Activated naive CD8-positive, alpha-beta T cell treated with anti-CD3 and anti-CD28 coated beads, Interleukin-2, amount 50 U/mL, for 24 hours (primary cell): ENCODE results near the gene DAB2IP.

Experiments used
- ATAC-seq: fragments of 150-1000 bp; cut with Tn5 transposase; one replicate; pipeline ENCODE4 v1.10.0; 2021
- DNase-seq: peaks from one replicate; pipeline ENCODE4 v3.0.0; 2021
- H3K27ac Mint-ChIP-seq: one replicate; pipeline ENCODE4 v1.8.0; 2021; ENCODE audit warnings: mild to moderate bottlenecking, mixed read lengths
- H3K27me3 Mint-ChIP-seq: one replicate; pipeline ENCODE4 v1.8.0; 2021; ENCODE audit warnings: mixed read lengths
- H3K36me3 Mint-ChIP-seq: one replicate; pipeline ENCODE4 v1.8.0; 2021; ENCODE audit warnings: low read depth, mixed read lengths
- H3K4me1 Mint-ChIP-seq: one replicate; pipeline ENCODE4 v1.8.0; 2021; ENCODE audit warnings: mixed read lengths
- H3K4me3 Mint-ChIP-seq: one replicate; pipeline ENCODE4 v1.8.0; 2021; ENCODE audit warnings: mild to moderate bottlenecking, moderate library complexity, mixed read lengths
- H3K9me3 Mint-ChIP-seq: one replicate; pipeline ENCODE4 v1.8.0; 2021; ENCODE audit warnings: mixed read lengths

The DAB2IP gene

DNA sequence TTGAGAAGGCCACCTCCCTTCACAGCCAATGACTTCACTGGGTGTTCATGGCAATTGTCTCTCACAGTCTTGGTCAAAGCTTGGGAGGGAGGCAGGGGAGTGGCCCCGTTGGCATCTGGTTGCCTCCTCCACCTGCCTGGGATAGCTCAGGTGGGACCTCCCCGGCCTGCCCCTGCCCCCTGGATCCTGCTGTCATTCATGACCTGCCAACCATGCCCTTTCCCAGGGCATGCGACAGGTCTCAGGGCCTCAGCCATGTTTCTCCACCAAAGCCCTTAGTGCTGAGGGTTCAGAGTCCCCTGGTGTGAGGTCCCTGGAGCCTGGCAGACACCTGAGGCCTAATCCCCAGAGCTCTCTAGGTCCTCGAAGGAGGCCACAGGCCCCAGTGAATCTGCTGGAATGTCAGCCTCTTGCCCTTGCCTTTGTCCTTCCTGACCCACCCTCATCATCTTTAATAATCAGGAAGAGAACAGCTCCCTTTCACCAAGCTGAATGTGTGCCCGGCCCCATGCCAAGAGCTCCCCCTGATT is 5.6 kb downstream of the DAB2IP start:
- peaks cover 5% of the 10 kb centered on the region for H3K4me1 Mint-ChIP-seq
- peaks cover 53% of the 10 kb centered on the region for H3K27me3 Mint-ChIP-seq
- no peaks in the 10 kb centered on the region for H3K9me3 Mint-ChIP-seq
- H3K4me3 Mint-ChIP-seq = no peak overlapping the region
- H3K36me3 Mint-ChIP-seq = no peaks in the 10 kb centered on the region
- ATAC-seq (no peak), DNase-seq (no peak)
- no peak overlapping the region for H3K27ac Mint-ChIP-seq

- H3K4me1 Mint-ChIP-seq = no peaks in the 10 kb centered on the region
- no peak overlapping the region for H3K4me3 Mint-ChIP-seq
- no peak for DNase-seq
- no peak overlapping the region for H3K27ac Mint-ChIP-seq
- ATAC-seq = no peak
- no peaks in the 10 kb centered on the region for H3K36me3 Mint-ChIP-seq
- no peaks in the 10 kb centered on the region for H3K9me3 Mint-ChIP-seq
- peaks cover 50% of the 10 kb centered on the region for H3K27me3 Mint-ChIP-seq
Measured at GRCh38 chr9:121658166-121658565, 6.7 kb downstream of the DAB2IP start.

- DNase-seq (no peak), ATAC-seq (no peak)
- Mint-ChIP-seq H3K36me3 (no peaks in the 10 kb centered on the region), H3K4me1 (no peaks in the 10 kb centered on the region), H3K9me3 (no peaks in the 10 kb centered on the region), H3K27me3 (peaks cover 49% of the 10 kb centered on the region), H3K4me3 (no peak overlapping the region), H3K27ac (no peak overlapping the region)
Measured at GRCh38 chr9:121658591-121658990, 7.2 kb downstream of the DAB2IP start.

GRCh38 chr9:121660367-121660766 is 8.9 kb downstream of the DAB2IP start:
- H3K9me3 Mint-ChIP-seq = no peaks in the 10 kb centered on the region

DNA sequence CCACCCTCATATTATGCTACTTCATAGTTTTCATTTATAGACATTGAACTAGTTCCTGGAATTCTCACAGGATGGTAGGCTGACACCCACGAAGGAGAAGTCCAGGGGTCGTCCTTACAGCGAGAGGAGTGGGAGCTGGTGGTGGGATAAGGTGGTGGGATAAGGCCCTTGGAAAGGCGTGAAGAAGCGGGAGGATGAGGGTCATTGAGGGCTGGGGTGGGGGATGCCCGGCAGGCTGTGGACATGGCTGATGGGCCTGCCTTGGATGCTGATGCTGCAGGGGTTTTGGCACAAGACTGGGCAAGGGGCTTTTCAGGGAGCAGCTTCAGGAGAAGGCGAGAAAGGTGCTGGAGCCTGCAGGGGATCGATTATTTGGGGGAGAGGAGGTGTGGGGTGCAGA is 9.4 kb downstream of the DAB2IP start:
- H3K27ac Mint-ChIP-seq = no peak overlapping the region
- H3K4me1 Mint-ChIP-seq = no peaks in the 10 kb centered on the region
- ATAC-seq (no peak), DNase-seq (no peak)
- H3K27me3 Mint-ChIP-seq = peaks cover 35% of the 10 kb centered on the region
- no peaks in the 10 kb centered on the region for H3K36me3 Mint-ChIP-seq
- H3K9me3 Mint-ChIP-seq = no peaks in the 10 kb centered on the region
- H3K4me3 Mint-ChIP-seq = no peak overlapping the region

More at GRCh38 chr9:121660367-121660766, 8.9 kb downstream of the DAB2IP start:
- peaks cover 37% of the 10 kb centered on the region for H3K27me3 Mint-ChIP-seq
- H3K27ac Mint-ChIP-seq = no peak overlapping the region
- no peaks in the 10 kb centered on the region for H3K4me1 Mint-ChIP-seq
- no peak overlapping the region for H3K4me3 Mint-ChIP-seq
- ATAC-seq (no peak), DNase-seq (no peak)
- no peaks in the 10 kb centered on the region for H3K36me3 Mint-ChIP-seq

DNA sequence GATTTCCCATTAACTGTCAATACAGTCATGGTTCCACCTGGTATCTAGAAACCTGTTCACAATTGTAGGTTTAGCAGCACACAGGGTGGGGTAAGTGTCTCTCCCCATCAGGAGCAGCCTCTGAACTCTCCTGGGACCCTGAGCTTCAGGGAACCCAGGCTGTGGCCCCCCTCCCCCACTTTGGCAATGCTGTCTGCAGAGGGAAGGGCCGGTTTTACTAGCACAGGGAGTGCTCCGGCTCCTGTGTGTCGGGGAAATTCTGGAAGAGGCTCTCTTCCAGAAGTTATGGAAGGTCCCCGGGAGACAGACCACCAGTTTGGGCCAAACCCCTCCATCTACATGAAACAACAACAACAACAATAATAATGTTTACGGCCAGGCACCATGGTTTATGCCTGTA is 9.9 kb downstream of the DAB2IP start:
- Mint-ChIP-seq H3K27ac (no peak overlapping the region), H3K9me3 (no peaks in the 10 kb centered on the region), H3K4me3 (no peak overlapping the region), H3K36me3 (no peaks in the 10 kb centered on the region), H3K4me1 (no peaks in the 10 kb centered on the region), H3K27me3 (peaks cover 33% of the 10 kb centered on the region)
- ATAC-seq (no peak), DNase-seq (no peak)

GRCh38 chr9:121662359-121662758 is 10.9 kb downstream of the DAB2IP start:
- no peak overlapping the region for H3K4me3 Mint-ChIP-seq
- peaks cover 33% of the 10 kb centered on the region for H3K27me3 Mint-ChIP-seq
- no peaks in the 10 kb centered on the region for H3K4me1 Mint-ChIP-seq
- ATAC-seq (no peak), DNase-seq (no peak)
- H3K36me3 Mint-ChIP-seq = no peaks in the 10 kb centered on the region
- no peaks in the 10 kb centered on the region for H3K9me3 Mint-ChIP-seq
- no peak overlapping the region for H3K27ac Mint-ChIP-seq

DNA sequence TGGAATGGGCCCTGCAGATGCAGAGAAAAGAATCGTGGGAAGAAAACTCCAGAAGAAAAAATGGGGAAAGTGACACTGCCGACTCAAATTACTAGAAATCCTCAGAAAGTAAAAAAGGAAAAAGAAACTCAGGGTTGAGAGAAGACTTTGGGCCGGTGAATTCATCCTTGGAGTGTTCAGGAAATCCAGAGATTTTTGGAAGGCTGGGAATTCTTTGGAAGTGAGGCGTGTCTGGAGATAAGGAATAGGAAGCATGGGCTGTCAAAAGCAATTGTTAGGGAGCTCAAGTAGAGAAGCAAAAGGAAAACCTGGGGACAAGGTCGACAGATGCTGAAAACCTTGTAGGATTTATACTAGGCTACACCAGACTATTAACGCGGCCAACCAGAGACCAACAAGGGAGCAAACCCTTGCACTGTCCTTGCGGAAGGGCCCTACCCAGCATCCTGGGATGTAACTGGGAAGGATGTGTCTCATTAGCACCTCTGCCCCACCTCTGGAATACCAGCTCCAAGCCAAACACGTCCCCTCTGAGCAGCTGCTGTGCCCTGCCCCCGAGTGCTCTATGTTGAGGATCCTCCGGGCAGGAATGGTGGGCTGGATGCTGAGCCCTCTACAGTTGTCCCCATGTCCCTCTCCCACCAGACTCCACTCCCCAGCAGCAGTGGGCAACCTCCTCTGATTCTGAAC is 11.6 kb downstream of the DAB2IP start:
- H3K4me3 Mint-ChIP-seq = no peak overlapping the region
- no peaks in the 10 kb centered on the region for H3K4me1 Mint-ChIP-seq
- peaks cover 36% of the 10 kb centered on the region for H3K27me3 Mint-ChIP-seq
- DNase-seq (no peak), ATAC-seq (no peak)
- no peaks in the 10 kb centered on the region for H3K36me3 Mint-ChIP-seq
- no peak overlapping the region for H3K27ac Mint-ChIP-seq
- H3K9me3 Mint-ChIP-seq = no peaks in the 10 kb centered on the region

- DNase-seq (no peak), ATAC-seq (no peak)
- Mint-ChIP-seq H3K36me3 (no peaks in the 10 kb centered on the region), H3K4me1 (no peaks in the 10 kb centered on the region), H3K4me3 (no peak overlapping the region), H3K27ac (no peak overlapping the region), H3K9me3 (no peaks in the 10 kb centered on the region), H3K27me3 (peaks cover 37% of the 10 kb centered on the region)
Measured at GRCh38 chr9:121663591-121663990, 12.2 kb downstream of the DAB2IP start.

DNA sequence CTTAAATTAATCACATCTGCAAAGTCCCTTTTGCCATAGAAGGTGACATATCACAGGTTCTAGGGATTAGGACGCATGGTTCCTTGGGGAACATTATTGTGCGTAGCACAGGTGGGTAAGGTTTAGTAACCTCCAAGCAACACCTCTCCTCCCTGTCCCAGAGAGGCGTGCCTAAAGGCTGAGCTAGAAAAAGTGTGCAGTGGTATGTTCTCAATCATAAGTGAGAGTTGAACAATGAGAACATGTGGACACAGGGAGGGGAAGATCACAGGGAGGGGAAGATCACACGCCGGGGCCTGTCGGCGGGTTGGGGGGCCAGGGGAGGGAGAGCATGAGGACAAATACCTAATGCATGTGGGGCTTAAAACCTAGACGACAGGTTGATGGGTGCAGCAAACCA is 14.9 kb downstream of the DAB2IP start:
- H3K4me3 Mint-ChIP-seq = no peak overlapping the region
- DNase-seq = no peak
- H3K27me3 Mint-ChIP-seq = peaks cover 30% of the 10 kb centered on the region
- no peaks in the 10 kb centered on the region for H3K36me3 Mint-ChIP-seq
- no peaks in the 10 kb centered on the region for H3K4me1 Mint-ChIP-seq
- no peak overlapping the region for H3K27ac Mint-ChIP-seq
- no peaks in the 10 kb centered on the region for H3K9me3 Mint-ChIP-seq
- no peak for ATAC-seq

GRCh38 chr9:121667214-121667613 is 15.8 kb downstream of the DAB2IP start:
- Mint-ChIP-seq H3K27me3 (peaks cover 31% of the 10 kb centered on the region), H3K4me1 (no peaks in the 10 kb centered on the region), H3K36me3 (no peaks in the 10 kb centered on the region), H3K9me3 (no peaks in the 10 kb centered on the region), H3K4me3 (no peak overlapping the region), H3K27ac (no peak overlapping the region)
- ATAC-seq (no peak), DNase-seq (no peak)

DNA sequence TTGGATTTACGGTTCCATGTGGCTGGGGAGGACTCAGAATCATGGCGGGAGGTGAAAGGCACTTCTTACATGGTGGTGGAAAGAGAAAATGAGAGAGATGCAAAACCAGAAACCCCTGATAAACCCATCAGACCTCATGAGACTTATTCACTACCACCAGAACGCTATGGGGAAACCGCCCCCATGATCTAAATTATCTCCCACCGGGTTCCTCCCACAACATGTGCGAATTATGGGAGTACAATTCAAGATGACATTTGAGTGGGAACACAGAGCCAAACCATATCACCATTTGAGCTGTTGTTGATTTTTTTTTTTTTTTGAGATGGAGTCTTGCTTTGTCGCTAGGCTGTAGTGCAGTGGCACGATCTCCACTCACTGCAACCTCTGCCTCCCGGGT is 16.5 kb downstream of the DAB2IP start:
- Mint-ChIP-seq H3K4me1 (no peaks in the 10 kb centered on the region), H3K36me3 (no peaks in the 10 kb centered on the region), H3K27me3 (peaks cover 27% of the 10 kb centered on the region), H3K27ac (no peak overlapping the region), H3K4me3 (no peak overlapping the region), H3K9me3 (no peaks in the 10 kb centered on the region)
- ATAC-seq = no peak
- no peak for DNase-seq

GRCh38 chr9:121670431-121670830 is 19.0 kb downstream of the DAB2IP start:
- H3K27ac Mint-ChIP-seq = no peak overlapping the region
- H3K36me3 Mint-ChIP-seq = no peaks in the 10 kb centered on the region
- no peaks in the 10 kb centered on the region for H3K4me1 Mint-ChIP-seq
- ATAC-seq (no peak), DNase-seq (no peak)
- H3K9me3 Mint-ChIP-seq = no peaks in the 10 kb centered on the region
- no peak overlapping the region for H3K4me3 Mint-ChIP-seq
- H3K27me3 Mint-ChIP-seq = peaks cover 16% of the 10 kb centered on the region

DNA sequence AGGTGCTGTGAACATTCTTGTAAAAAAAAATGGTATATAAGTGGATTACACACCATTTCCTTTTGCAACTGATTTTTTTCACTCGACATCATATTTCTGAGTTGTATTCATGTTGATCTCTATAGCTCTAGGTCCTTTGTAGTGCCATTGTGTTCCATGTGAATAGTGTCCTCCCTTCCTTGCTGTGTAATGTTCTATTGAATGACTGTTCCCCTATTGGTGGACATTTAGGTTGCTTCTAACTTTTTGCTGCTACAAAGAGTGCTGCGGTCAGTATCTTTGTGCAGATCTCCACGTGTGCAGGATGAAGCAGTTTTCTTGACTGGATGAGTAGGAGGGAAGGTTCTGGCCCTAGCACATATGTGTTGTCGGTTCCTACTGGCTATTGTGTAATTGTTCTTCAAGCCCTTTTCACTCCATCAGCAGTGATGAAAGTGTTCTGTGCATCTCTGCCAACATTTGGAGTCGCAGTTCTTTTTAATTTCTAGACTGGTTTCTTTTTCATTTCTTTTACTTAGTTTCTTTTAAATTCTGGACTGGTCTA is 20.2 kb downstream of the DAB2IP start:
- ATAC-seq = no peak

GRCh38 chr9:121672213-121672612 is 20.8 kb downstream of the DAB2IP start:
- Mint-ChIP-seq H3K9me3 (no peaks in the 10 kb centered on the region), H3K27ac (no peak overlapping the region), H3K4me3 (no peak overlapping the region), H3K27me3 (peaks cover 14% of the 10 kb centered on the region), H3K36me3 (no peaks in the 10 kb centered on the region), H3K4me1 (no peaks in the 10 kb centered on the region)
- DNase-seq (no peak), ATAC-seq (no peak)

More for the DNA sequence above, 20.2 kb downstream of the DAB2IP start:
- H3K27ac Mint-ChIP-seq = no peak overlapping the region
- no peaks in the 10 kb centered on the region for H3K4me1 Mint-ChIP-seq
- no peaks in the 10 kb centered on the region for H3K9me3 Mint-ChIP-seq
- H3K4me3 Mint-ChIP-seq = no peak overlapping the region
- DNase-seq = no peak
- H3K27me3 Mint-ChIP-seq = peaks cover 16% of the 10 kb centered on the region
- no peaks in the 10 kb centered on the region for H3K36me3 Mint-ChIP-seq
